Endothelial cell of umbilical vein (primary cell): ENCODE results near the gene EXOC3. TPM values are rescaled to one million over a fixed set of nuclear protein-coding genes. Genes with fewer than 3 reads are reported as not detected.
"Not testable (repeated sequence)": the region's sequence is repeated elsewhere in the genome, so short reads cannot be mapped to it uniquely, and the experiment has no call there.

Experiments used
- BruUV-seq: library from RNA; stranded (reverse); fragments of 400-500 nt; replicated peaks from 2 replicates; lab custom pipeline; 2021; lab: Mats Ljungman, UMichigan
- CTCF ChIA-PET: fragments of 300-600, 350-600 bp; sonication (Branson Sonifier 250); formaldehyde crosslinking; loops from one replicate; lab custom pipeline; 2021; ENCODE audit warnings: antibody characterized with exemption, inconsistent platforms; lab: Charles Lee
- POLR2A ChIA-PET: fragments of 300-600, 350-600 bp; sonication (Branson Sonifier 250); formaldehyde crosslinking; loops from one replicate; lab custom pipeline; 2021; ENCODE audit warnings: antibody characterized with exemption, inconsistent platforms; lab: Charles Lee
- DNase-seq: peaks from one replicate; pipeline ENCODE4 v3.0.0-alpha.2; 2011; ENCODE audit warnings: low read depth, low spot score
- FAIRE-seq: peaks from 2 replicates; lab custom pipeline; 2011; peaks lifted over from hg19 to GRCh38; lab: Jason Lieb, UNC
- H2AFZ ChIP-seq: 2 replicates; pipeline ENCODE4 v1.6.0; 2012; ENCODE audit warnings: low read depth, low read length, control low read depth, inconsistent platforms
- H3K27ac ChIP-seq: 2 replicates; pipeline ENCODE4 v1.5.1; 2011; ENCODE audit warnings: low read depth, mild to moderate bottlenecking, control low read depth, low read length, moderate library complexity; ENCODE audit not compliant: insufficient read depth
- H3K27me3 ChIP-seq, 2 experiments: 2 replicates each; pipeline versions ENCODE4 v1.6.0 to v1.6.1; 2011; ENCODE audit warnings: low read length in 2 of 2, mixed read lengths in 1 of 2; ENCODE audit not compliant: control insufficient read depth in 2 of 2, insufficient read depth in 2 of 2
- H3K36me3 ChIP-seq, 2 experiments: 2 replicates in 1 of 2; 3 replicates in 1 of 2; pipeline ENCODE4 v1.5.1; 2011; ENCODE audit warnings: low read length in 2 of 2, mild to moderate bottlenecking in 1 of 2, moderate library complexity in 1 of 2; ENCODE audit not compliant: control insufficient read depth in 2 of 2, insufficient read depth in 2 of 2; ENCODE audit errors: extremely low read depth in 1 of 2
- H3K4me1 ChIP-seq: 3 replicates; pipeline ENCODE4 v1.5.1; 2011; ENCODE audit warnings: mild to moderate bottlenecking, low read length; ENCODE audit not compliant: control insufficient read depth, insufficient read depth; ENCODE audit errors: extremely low read depth
- H3K4me2 ChIP-seq: 2 replicates; pipeline ENCODE4 v1.6.1; 2011; ENCODE audit warnings: low read length, control low read depth, mixed read lengths; ENCODE audit not compliant: insufficient read depth
- H3K4me3 ChIP-seq, 3 experiments: fragments of 200-600 bp in 1 of 3; sonication (generic), shearing (Covaris generic) in 1 of 3; replicated peaks in 1 of 3; 2 replicates each; pipeline ENCODE4 v1.5.1; 2011 to 2016; ENCODE audit warnings: control low read depth in 3 of 3, low read length in 3 of 3, mild to moderate bottlenecking in 2 of 3, inconsistent platforms in 1 of 3, low read depth in 1 of 3, moderate library complexity in 1 of 3; ENCODE audit not compliant: insufficient read depth in 1 of 3
- H3K79me2 ChIP-seq: 2 replicates; pipeline ENCODE4 v1.6.0; 2012; ENCODE audit warnings: low read length, inconsistent platforms; ENCODE audit not compliant: control insufficient read depth, insufficient read depth
- H3K9ac ChIP-seq: replicated peaks from 2 replicates; pipeline ENCODE3; 2011; ENCODE audit warnings: low read length, control low read depth; ENCODE audit not compliant: insufficient read depth; ENCODE audit errors: extremely low read depth
- H3K9me1 ChIP-seq: replicated peaks from 3 replicates; pipeline ENCODE4 v1.6.0; 2011; ENCODE audit warnings: mild to moderate bottlenecking, low read length; ENCODE audit not compliant: control insufficient read depth, insufficient read depth; ENCODE audit errors: extremely low read depth
- H3K9me3 ChIP-seq: replicated peaks from 2 replicates; pipeline ENCODE4 v1.5.1; 2012; ENCODE audit warnings: low read length, inconsistent platforms; ENCODE audit not compliant: control insufficient read depth, insufficient read depth
- H4K20me1 ChIP-seq: replicated peaks from 2 replicates; pipeline ENCODE3; 2011; ENCODE audit warnings: mild to moderate bottlenecking, low read length; ENCODE audit not compliant: control insufficient read depth, insufficient read depth; ENCODE audit errors: extremely low read depth
- CTCF ChIP-seq, 2 donors: IDR thresholded peaks; 1 replicate in 1 of 2; 2 replicates in 1 of 2; pipeline ENCODE4 v1.5.1; 2011; ENCODE audit warnings: low read length in 2 of 2, mild to moderate bottlenecking in 2 of 2, moderate library complexity in 2 of 2, control low read depth in 1 of 2, inconsistent platforms in 1 of 2, low read depth in 1 of 2; ENCODE audit not compliant: insufficient read depth in 1 of 2; ENCODE audit errors: extremely low read depth in 1 of 2
- JUN ChIP-seq: IDR thresholded peaks from 2 replicates; pipeline ENCODE4 v1.6.1; 2011; ENCODE audit warnings: borderline replicate concordance, low read depth; ENCODE audit not compliant: insufficient read length, insufficient read depth
- dilution Hi-C: fragments of 300-500 bp; cut with MboI; formaldehyde crosslinking; loops from one replicate; pipeline ENCODE4 v1.15.0; 2019; ENCODE audit warnings: low sequenced_read_pairs; ENCODE audit not compliant: extremely low pct_ligation_motif_present
- intact Hi-C: fragments of 100-400 bp; cut with micrococcal nuclease; formaldehyde crosslinking; loops from one replicate; pipeline ENCODE4 v1.10.0; 2022
- polyA plus RNA-seq, 4 experiments: library from polyadenylated mRNA; depleted of rRNA in 3 of 4; stranded (reverse) in 3 of 4; unstranded in 1 of 4; fragments of >200 nt; gene quantifications; 2 replicates each; pipeline versions ENCODE4 v1.2.1 to v1.2.3, GENCODE V29; 2011 to 2012; ENCODE audit warnings: missing spikeins in 1 of 4
- total RNA-seq: library from RNA; stranded (reverse); gene quantifications from 2 replicates; pipeline ENCODE4 v1.2.3, GENCODE V29; 2021

The EXOC3 gene
- total and polyA plus RNA-seq, 2 donors (not counting 3 experiments of a cell fraction or from before 2014, with no cell fraction given), result 26.4 to 52.9 TPM

- BruUV-seq, H2AFZ ChIP-seq, H3K9me3 ChIP-seq, H4K20me1 ChIP-seq, intact Hi-C loops, dilution Hi-C loops, H3K4me1 ChIP-seq, H3K79me2 ChIP-seq, H3K4me3 ChIP-seq, FAIRE-seq, CTCF ChIA-PET, H3K27ac ChIP-seq, H3K4me2 ChIP-seq, DNase-seq, H3K9ac ChIP-seq, H3K27me3 ChIP-seq, POLR2A ChIA-PET, H3K36me3 ChIP-seq, H3K9me1 ChIP-seq: not testable (repeated sequence)
Measured at GRCh38 chr5:507986-508575, 65.1 kb downstream of the EXOC3 start.

GRCh38 chr5:509611-510185 lies 66.7 kb downstream of the EXOC3 start:
- FAIRE-seq (no peak), DNase-seq (no peak)
- no peaks in the 10 kb centered on the region for H3K9me1 ChIP-seq
- no peak overlapping the region for H3K4me2 ChIP-seq
- ChIA-PET CTCF (interaction anchor here (1.3 kb wide), 1 partner anchor 8 kb away, joined by 4 read pairs; no protein-coding TSS in a partner anchor), POLR2A (no interaction called here)
- dilution Hi-C loops, result no loop called here
- no peaks in the 10 kb centered on the region for H3K79me2 ChIP-seq
- no peaks in the 10 kb centered on the region for H3K9me3 ChIP-seq
- no peak overlapping the region for H3K27ac ChIP-seq
- no peaks in the 10 kb centered on the region for H3K27me3 ChIP-seq
- H3K4me3 ChIP-seq, result no peak overlapping the region
- H3K36me3 ChIP-seq, result no peaks in the 10 kb centered on the region
- no peak overlapping the region for H3K9ac ChIP-seq
- no peak overlapping the region for H2AFZ ChIP-seq
- BruUV-seq, result no TSS peak
- intact Hi-C loops, result no loop called here
- TF ChIP-seq JUN (no peak), CTCF (IDR thresholded peaks at IDR 0.05; ENCODE audit: extremely low read depth in 1 of 2, insufficient read depth in 1 of 2, low read depth in 1 of 2, low read length in 2 of 2) (no peak)
- no peaks in the 10 kb centered on the region for H4K20me1 ChIP-seq
- no peaks in the 10 kb centered on the region for H3K4me1 ChIP-seq
